HEK293 (cell line): ENCODE measurements around the gene SELENOF.

Experiments
- CTCF ChIA-PET: fragments of 350-600 bp; formaldehyde crosslinking; extraction: SDS; loops from one replicate; lab custom pipeline; 2021; ENCODE audit warnings: antibody characterized with exemption; lab: Yijun Ruan, JAX
- POLR2A ChIA-PET: fragments of 300-600 bp; formaldehyde crosslinking; extraction: SDS; loops from one replicate; lab custom pipeline; 2020; ENCODE audit warnings: antibody characterized with exemption, inconsistent platforms; lab: Yijun Ruan, JAX
- H3K27ac ChIP-seq: fragments of 200-500 bp; sonication (Bioruptor generic); 2 replicates; pipeline ENCODE4 v1.5.1; 2014; ENCODE audit warnings: low read depth, low read length, control low read depth, inconsistent platforms; ENCODE audit errors: extremely low read depth
- H3K36me3 ChIP-seq, 2 experiments: fragments of 200-500 bp in 1 of 2; sonication (Bioruptor generic) in 1 of 2; 1 replicate in 1 of 2; 2 replicates in 1 of 2; pipeline ENCODE4 v1.5.1; 2014 to 2017; ENCODE audit warnings: inconsistent platforms in 2 of 2, low read length in 2 of 2; ENCODE audit not compliant: control insufficient read depth in 2 of 2, insufficient read depth in 1 of 2
- H3K4me1 ChIP-seq: fragments of 200-500 bp; sonication (Bioruptor generic); 2 replicates; pipeline ENCODE4 v1.5.1; 2014; ENCODE audit warnings: mild to moderate bottlenecking, low read length, inconsistent platforms; ENCODE audit not compliant: control insufficient read depth, insufficient read depth
- H3K4me3 ChIP-seq: 2 replicates; pipeline ENCODE4 v1.5.1; 2011; ENCODE audit warnings: low read depth, mild to moderate bottlenecking, control low read depth, low read length, moderate library complexity
- H3K9me3 ChIP-seq: fragments of 200-500 bp; sonication (Bioruptor generic); 2 replicates; pipeline ENCODE4 v1.5.1; 2014; ENCODE audit warnings: low read depth, low read length, inconsistent platforms; ENCODE audit not compliant: control insufficient read depth, insufficient read depth
- GLI4 ChIP-seq: fragments of 450-650 bp; formaldehyde crosslinking; IDR thresholded peaks from 2 replicates; pipeline ENCODE4 v1.5.1; 2016; ENCODE audit warnings: missing biosample characterization, missing genetic modification characterization
- GLIS1 ChIP-seq: fragments of 450-650 bp; formaldehyde crosslinking; IDR thresholded peaks from 2 replicates; pipeline ENCODE4 v1.5.1; 2016; ENCODE audit warnings: missing biosample characterization, missing genetic modification characterization
- KLF1 ChIP-seq: fragments of 450-650 bp; formaldehyde crosslinking; IDR thresholded peaks from 2 replicates; pipeline ENCODE4 v1.5.1; 2016; ENCODE audit warnings: missing biosample characterization, missing genetic modification characterization
- KLF7 ChIP-seq: fragments of 450-650 bp; formaldehyde crosslinking; IDR thresholded peaks from 2 replicates; pipeline ENCODE4 v1.5.1; 2016; ENCODE audit warnings: missing biosample characterization, missing genetic modification characterization, borderline replicate concordance
- KLF8 ChIP-seq: fragments of 450-650 bp; formaldehyde crosslinking; IDR thresholded peaks from 2 replicates; pipeline ENCODE4 v1.5.1; 2016; ENCODE audit warnings: missing biosample characterization, missing genetic modification characterization
- OSR2 ChIP-seq: fragments of 450-650 bp; formaldehyde crosslinking; IDR thresholded peaks from 2 replicates; pipeline ENCODE4 v1.5.1; 2016; ENCODE audit warnings: missing biosample characterization, missing genetic modification characterization
- REPIN1 ChIP-seq: fragments of 450-650 bp; formaldehyde crosslinking; IDR thresholded peaks from 2 replicates; pipeline ENCODE4 v1.5.1; 2017; ENCODE audit warnings: missing biosample characterization, missing genetic modification characterization, low read depth
- WT1 ChIP-seq: fragments of 450-650 bp; formaldehyde crosslinking; IDR thresholded peaks from 2 replicates; pipeline ENCODE4 v1.5.1; 2016; ENCODE audit warnings: missing biosample characterization, missing genetic modification characterization
- ZBTB48 ChIP-seq: fragments of 450-650 bp; formaldehyde crosslinking; IDR thresholded peaks from 2 replicates; pipeline ENCODE4 v1.5.1; 2016; ENCODE audit warnings: missing biosample characterization, missing genetic modification characterization
- ZFHX2 ChIP-seq: fragments of 450-650 bp; formaldehyde crosslinking; conservative IDR thresholded peaks from 2 replicates; pipeline ENCODE4 v1.5.1; 2016; ENCODE audit warnings: missing biosample characterization, missing genetic modification characterization
- ZIC2 ChIP-seq: fragments of 450-650 bp; formaldehyde crosslinking; IDR thresholded peaks from 2 replicates; pipeline ENCODE4 v1.5.1; 2016; ENCODE audit warnings: missing biosample characterization, missing genetic modification characterization
- ZNF10 ChIP-seq: fragments of 450-650 bp; formaldehyde crosslinking; IDR thresholded peaks from 2 replicates; pipeline ENCODE4 v1.5.1; 2017; ENCODE audit warnings: missing biosample characterization, missing genetic modification characterization
- ZNF112 ChIP-seq: fragments of 450-650 bp; formaldehyde crosslinking; IDR thresholded peaks from 2 replicates; pipeline ENCODE4 v1.5.0; 2017; ENCODE audit warnings: missing biosample characterization, missing genetic modification characterization
- ZNF48 ChIP-seq: fragments of 450-650 bp; formaldehyde crosslinking; IDR thresholded peaks from 2 replicates; pipeline ENCODE4 v1.5.1; 2016; ENCODE audit warnings: missing biosample characterization, missing genetic modification characterization
- ZNF549 ChIP-seq: fragments of 450-650 bp; IDR thresholded peaks from 2 replicates; pipeline ENCODE4 v1.5.1; 2018; ENCODE audit warnings: missing biosample characterization, missing genetic modification characterization, mild to moderate bottlenecking, inconsistent platforms, moderate library complexity
- ZNF596 ChIP-seq: fragments of 450-650 bp; IDR thresholded peaks from 2 replicates; pipeline ENCODE4 v1.5.0; 2018; ENCODE audit warnings: missing biosample characterization, mild to moderate bottlenecking, missing genetic modification characterization, moderate library complexity
- ZNF610 ChIP-seq: fragments of 450-650 bp; formaldehyde crosslinking; IDR thresholded peaks from 2 replicates; pipeline ENCODE4 v1.5.1; 2016; ENCODE audit warnings: missing biosample characterization, missing genetic modification characterization, borderline replicate concordance
- ZNF707 ChIP-seq: fragments of 450-650 bp; formaldehyde crosslinking; IDR thresholded peaks from 2 replicates; pipeline ENCODE4 v1.5.1; 2016; ENCODE audit warnings: missing biosample characterization, missing genetic modification characterization
- ZNF768 ChIP-seq: fragments of 450-650 bp; formaldehyde crosslinking; IDR thresholded peaks from 2 replicates; pipeline ENCODE4 v1.5.1; 2018; ENCODE audit warnings: missing biosample characterization, mild to moderate bottlenecking, missing genetic modification characterization
- ZNF791 ChIP-seq: fragments of 450-650 bp; formaldehyde crosslinking; IDR thresholded peaks from 2 replicates; pipeline ENCODE4 v1.5.1; 2016; ENCODE audit warnings: missing biosample characterization, missing genetic modification characterization
- ZNF843 ChIP-seq: fragments of 450-650 bp; formaldehyde crosslinking; IDR thresholded peaks from 2 replicates; pipeline ENCODE4 v1.5.1; 2016; ENCODE audit warnings: missing biosample characterization, missing genetic modification characterization
- ZXDB ChIP-seq: fragments of 450-650 bp; formaldehyde crosslinking; IDR thresholded peaks from 2 replicates; pipeline ENCODE4 v1.5.1; 2016; ENCODE audit warnings: missing biosample characterization, missing genetic modification characterization
- TF ChIP-seq, protein P1 (sequence below): fragments of 450-650 bp; formaldehyde crosslinking; IDR thresholded peaks from 2 replicates; pipeline ENCODE4 v1.5.1; 2016; ENCODE audit warnings: missing biosample characterization, missing genetic modification characterization, borderline replicate concordance
- TF ChIP-seq, protein P2 (sequence below): fragments of 450-650 bp; formaldehyde crosslinking; IDR thresholded peaks from 2 replicates; pipeline ENCODE4 v1.5.1; 2016; ENCODE audit warnings: missing biosample characterization, missing genetic modification characterization
- TF ChIP-seq, protein P3 (sequence below): fragments of 450-650 bp; formaldehyde crosslinking; IDR thresholded peaks from 2 replicates; pipeline ENCODE4 v1.5.1; 2016; ENCODE audit warnings: missing biosample characterization, missing genetic modification characterization
- TF ChIP-seq, protein P4 (sequence below): fragments of 450-650 bp; formaldehyde crosslinking; IDR thresholded peaks from 2 replicates; pipeline ENCODE4 v1.5.1; 2017; ENCODE audit warnings: missing biosample characterization, missing genetic modification characterization
- TF ChIP-seq, protein P5 (sequence below): fragments of 450-650 bp; formaldehyde crosslinking; IDR thresholded peaks from 2 replicates; pipeline ENCODE4 v1.5.1; 2017; ENCODE audit warnings: missing biosample characterization, missing genetic modification characterization

SELENOF gene

DNA sequence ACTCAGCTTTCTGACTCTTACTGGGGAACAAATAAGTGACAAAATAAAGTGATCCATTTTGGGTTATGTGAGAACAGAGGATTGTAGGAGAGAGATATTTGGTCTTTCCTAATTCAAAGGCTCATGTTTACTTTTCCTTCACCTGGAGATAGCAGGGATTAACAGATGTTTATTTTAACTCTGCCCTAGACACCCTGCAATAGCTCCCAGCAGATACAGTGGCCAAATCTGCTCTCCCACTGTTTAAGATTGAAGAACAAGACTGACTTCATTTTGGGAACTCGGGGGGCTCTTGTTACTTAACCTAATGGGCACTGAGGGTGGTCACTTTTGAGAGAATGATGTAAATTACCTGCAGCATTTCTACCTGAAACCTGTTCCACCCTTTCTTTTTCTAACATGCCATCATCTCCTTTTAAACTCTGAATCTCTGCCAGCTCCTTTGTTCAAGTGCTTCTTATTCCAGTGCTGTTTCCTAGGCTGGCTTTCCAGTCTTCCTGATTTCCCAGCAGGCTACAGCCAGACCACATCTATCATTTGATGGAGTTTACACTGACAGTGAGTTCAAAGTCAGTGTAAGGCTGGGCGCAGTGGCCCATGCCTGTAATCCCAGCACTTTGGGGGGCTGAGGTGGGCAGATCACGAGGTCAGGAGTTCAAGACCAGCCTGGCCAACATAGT lies 90.0 kb downstream of the SELENOF start:
- Histone ChIP-seq H3K36me3 (no peaks in the 10 kb centered on the region), H3K9me3 (no peaks in the 10 kb centered on the region), H3K27ac (peak overlapping the region; percentile 42; the same call in 1 of the 2 replicates), H3K4me3 (no peak overlapping the region), H3K4me1 (peaks cover 7% of the 10 kb centered on the region)
- ChIA-PET POLR2A (interaction anchor here (1.0 to 1.4 kb wide), 2 partner anchors 10 to 50 kb away, joined by 4 read pairs; no protein-coding TSS in a partner anchor), CTCF (interaction anchor here (0.6 to 3.0 kb wide), 3 partner anchors 10 to 262 kb away, joined by 3 to 12 read pairs (median 5); no protein-coding TSS in a partner anchor)
- TF ChIP-seq WT1 (tag by site-specific recombination): peak; percentile 68
- TF ChIP-seq, protein P1, sequence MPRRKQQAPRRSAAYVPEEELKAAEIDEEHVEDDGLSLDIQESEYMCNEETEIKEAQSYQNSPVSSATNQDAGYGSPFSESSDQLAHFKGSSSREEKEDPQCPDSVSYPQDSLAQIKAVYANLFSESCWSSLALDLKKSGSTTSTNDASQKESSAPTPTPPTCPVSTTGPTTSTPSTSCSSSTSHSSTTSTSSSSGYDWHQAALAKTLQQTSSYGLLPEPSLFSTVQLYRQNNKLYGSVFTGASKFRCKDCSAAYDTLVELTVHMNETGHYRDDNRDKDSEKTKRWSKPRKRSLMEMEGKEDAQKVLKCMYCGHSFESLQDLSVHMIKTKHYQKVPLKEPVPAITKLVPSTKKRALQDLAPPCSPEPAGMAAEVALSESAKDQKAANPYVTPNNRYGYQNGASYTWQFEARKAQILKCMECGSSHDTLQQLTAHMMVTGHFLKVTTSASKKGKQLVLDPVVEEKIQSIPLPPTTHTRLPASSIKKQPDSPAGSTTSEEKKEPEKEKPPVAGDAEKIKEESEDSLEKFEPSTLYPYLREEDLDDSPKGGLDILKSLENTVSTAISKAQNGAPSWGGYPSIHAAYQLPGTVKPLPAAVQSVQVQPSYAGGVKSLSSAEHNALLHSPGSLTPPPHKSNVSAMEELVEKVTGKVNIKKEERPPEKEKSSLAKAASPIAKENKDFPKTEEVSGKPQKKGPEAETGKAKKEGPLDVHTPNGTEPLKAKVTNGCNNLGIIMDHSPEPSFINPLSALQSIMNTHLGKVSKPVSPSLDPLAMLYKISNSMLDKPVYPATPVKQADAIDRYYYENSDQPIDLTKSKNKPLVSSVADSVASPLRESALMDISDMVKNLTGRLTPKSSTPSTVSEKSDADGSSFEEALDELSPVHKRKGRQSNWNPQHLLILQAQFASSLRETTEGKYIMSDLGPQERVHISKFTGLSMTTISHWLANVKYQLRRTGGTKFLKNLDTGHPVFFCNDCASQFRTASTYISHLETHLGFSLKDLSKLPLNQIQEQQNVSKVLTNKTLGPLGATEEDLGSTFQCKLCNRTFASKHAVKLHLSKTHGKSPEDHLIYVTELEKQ (tag by site-specific recombination): no peak
- TF ChIP-seq GLI4: no peak
- TF ChIP-seq GLIS1: peak; percentile 85
- no peak for TF ChIP-seq ZNF596
- TF ChIP-seq ZNF48 (tag by site-specific recombination): no peak
- TF ChIP-seq ZNF843 (tag by site-specific recombination): peak; percentile 76
- TF ChIP-seq, protein P2, sequence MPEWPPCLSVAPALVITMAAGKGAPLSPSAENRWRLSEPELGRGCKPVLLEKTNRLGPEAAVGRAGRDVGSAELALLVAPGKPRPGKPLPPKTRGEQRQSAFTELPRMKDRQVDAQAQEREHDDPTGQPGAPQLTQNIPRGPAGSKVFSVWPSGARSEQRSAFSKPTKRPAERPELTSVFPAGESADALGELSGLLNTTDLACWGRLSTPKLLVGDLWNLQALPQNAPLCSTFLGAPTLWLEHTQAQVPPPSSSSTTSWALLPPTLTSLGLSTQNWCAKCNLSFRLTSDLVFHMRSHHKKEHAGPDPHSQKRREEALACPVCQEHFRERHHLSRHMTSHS (tag by site-specific recombination): no peak
- TF ChIP-seq ZXDB (tag by site-specific recombination): peak; percentile 52
- peak; percentile 66 for TF ChIP-seq ZIC2 (tag by site-specific recombination)
- no peak for TF ChIP-seq ZNF549 (tag by site-specific recombination)
- TF ChIP-seq, protein P3, sequence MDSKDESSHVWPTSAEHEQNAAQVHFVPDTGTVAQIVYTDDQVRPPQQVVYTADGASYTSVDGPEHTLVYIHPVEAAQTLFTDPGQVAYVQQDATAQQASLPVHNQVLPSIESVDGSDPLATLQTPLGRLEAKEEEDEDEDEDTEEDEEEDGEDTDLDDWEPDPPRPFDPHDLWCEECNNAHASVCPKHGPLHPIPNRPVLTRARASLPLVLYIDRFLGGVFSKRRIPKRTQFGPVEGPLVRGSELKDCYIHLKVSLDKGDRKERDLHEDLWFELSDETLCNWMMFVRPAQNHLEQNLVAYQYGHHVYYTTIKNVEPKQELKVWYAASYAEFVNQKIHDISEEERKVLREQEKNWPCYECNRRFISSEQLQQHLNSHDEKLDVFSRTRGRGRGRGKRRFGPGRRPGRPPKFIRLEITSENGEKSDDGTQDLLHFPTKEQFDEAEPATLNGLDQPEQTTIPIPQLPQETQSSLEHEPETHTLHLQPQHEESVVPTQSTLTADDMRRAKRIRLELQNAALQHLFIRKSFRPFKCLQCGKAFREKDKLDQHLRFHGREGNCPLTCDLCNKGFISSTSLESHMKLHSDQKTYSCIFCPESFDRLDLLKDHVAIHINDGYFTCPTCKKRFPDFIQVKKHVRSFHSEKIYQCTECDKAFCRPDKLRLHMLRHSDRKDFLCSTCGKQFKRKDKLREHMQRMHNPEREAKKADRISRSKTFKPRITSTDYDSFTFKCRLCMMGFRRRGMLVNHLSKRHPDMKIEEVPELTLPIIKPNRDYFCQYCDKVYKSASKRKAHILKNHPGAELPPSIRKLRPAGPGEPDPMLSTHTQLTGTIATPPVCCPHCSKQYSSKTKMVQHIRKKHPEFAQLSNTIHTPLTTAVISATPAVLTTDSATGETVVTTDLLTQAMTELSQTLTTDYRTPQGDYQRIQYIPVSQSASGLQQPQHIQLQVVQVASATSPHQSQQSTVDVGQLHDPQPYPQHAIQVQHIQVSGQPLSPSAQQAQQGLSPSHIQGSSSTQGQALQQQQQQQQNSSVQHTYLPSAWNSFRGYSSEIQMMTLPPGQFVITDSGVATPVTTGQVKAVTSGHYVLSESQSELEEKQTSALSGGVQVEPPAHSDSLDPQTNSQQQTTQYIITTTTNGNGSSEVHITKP: peak; percentile 67
- TF ChIP-seq KLF1 (tag by site-specific recombination): peak; percentile 29; the same call in 1 of the 2 replicates
- TF ChIP-seq KLF7 (tag by site-specific recombination): no peak; the same call in 1 of the 2 replicates
- TF ChIP-seq ZNF707 (tag by site-specific recombination): no peak
- TF ChIP-seq ZBTB48 (tag by site-specific recombination): no peak
- peak; percentile 86 for TF ChIP-seq ZNF10
- TF ChIP-seq, protein P4, sequence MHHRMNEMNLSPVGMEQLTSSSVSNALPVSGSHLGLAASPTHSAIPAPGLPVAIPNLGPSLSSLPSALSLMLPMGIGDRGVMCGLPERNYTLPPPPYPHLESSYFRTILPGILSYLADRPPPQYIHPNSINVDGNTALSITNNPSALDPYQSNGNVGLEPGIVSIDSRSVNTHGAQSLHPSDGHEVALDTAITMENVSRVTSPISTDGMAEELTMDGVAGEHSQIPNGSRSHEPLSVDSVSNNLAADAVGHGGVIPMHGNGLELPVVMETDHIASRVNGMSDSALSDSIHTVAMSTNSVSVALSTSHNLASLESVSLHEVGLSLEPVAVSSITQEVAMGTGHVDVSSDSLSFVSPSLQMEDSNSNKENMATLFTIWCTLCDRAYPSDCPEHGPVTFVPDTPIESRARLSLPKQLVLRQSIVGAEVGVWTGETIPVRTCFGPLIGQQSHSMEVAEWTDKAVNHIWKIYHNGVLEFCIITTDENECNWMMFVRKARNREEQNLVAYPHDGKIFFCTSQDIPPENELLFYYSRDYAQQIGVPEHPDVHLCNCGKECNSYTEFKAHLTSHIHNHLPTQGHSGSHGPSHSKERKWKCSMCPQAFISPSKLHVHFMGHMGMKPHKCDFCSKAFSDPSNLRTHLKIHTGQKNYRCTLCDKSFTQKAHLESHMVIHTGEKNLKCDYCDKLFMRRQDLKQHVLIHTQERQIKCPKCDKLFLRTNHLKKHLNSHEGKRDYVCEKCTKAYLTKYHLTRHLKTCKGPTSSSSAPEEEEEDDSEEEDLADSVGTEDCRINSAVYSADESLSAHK (tag by site-specific recombination): 0 out of 2 replicates have a peak, but pooled peaks have one; percentile 30
- TF ChIP-seq ZNF768: no peak
- no peak for TF ChIP-seq ZNF791 (tag by site-specific recombination)
- TF ChIP-seq KLF8 (tag by site-specific recombination): peak; percentile 48; the same call in 1 of the 2 replicates
- TF ChIP-seq, protein P5, sequence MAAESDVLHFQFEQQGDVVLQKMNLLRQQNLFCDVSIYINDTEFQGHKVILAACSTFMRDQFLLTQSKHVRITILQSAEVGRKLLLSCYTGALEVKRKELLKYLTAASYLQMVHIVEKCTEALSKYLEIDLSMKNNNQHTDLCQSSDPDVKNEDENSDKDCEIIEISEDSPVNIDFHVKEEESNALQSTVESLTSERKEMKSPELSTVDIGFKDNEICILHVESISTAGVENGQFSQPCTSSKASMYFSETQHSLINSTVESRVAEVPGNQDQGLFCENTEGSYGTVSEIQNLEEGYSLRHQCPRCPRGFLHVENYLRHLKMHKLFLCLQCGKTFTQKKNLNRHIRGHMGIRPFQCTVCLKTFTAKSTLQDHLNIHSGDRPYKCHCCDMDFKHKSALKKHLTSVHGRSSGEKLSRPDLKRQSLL (tag by site-specific recombination): no peak
- TF ChIP-seq ZFHX2 (tag by site-specific recombination): no peak
- peak; percentile 93 for TF ChIP-seq OSR2 (tag by site-specific recombination)
- no peak for TF ChIP-seq ZNF610 (tag by site-specific recombination)
- no peak for TF ChIP-seq ZNF112
- no peak for TF ChIP-seq REPIN1
